ENCODE data around the gene ADGRB2. TPM values are rescaled to one million over a fixed set of nuclear protein-coding genes. Genes with fewer than 3 reads are reported as not detected.
"Not testable (repeated sequence)": the region's sequence is repeated elsewhere in the genome, so short reads cannot be mapped to it uniquely, and the experiment has no call there.

Gene ADGRB2
- total RNA-seq, 1 experiment from 2014 or later: 4.2 TPM

DNA sequence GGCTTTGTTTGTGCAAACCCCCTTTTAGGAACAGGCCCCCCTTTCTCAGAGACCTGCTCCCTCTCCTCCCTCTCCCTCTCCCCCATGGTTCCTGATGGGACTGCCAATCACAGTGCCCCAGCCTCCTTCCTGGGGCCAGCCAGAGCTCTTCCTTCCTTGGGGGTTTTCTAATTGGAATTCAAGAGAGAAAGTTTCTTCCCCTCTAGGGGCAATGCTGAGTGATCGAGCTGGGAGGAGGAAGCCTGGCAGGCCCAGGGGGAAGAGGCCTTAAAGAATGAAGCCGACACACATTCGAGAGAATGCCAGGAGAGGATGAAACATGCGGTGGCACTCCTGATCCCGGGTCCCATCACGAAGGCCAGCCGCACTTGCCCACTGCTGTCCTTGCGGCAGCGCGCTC lies 39.0 kb downstream of the ADGRB2 start:
- in situ Hi-C loops (cut with HindIII; ENCODE audit: low pct_unique_long_range_greater_than_20kb, low sequenced_read_pairs): no loop called here
- no peak for DNase-seq (ENCODE audit: low read depth, low spot score)

- peak; percentile 36 for DNase-seq (ENCODE audit: low read depth, low spot score)
- in situ Hi-C loops (cut with HindIII; ENCODE audit: low pct_unique_long_range_greater_than_20kb, low sequenced_read_pairs): no loop called here
Measured at GRCh38 chr1:31723828-31724359, 40.2 kb downstream of the ADGRB2 start.

DNA sequence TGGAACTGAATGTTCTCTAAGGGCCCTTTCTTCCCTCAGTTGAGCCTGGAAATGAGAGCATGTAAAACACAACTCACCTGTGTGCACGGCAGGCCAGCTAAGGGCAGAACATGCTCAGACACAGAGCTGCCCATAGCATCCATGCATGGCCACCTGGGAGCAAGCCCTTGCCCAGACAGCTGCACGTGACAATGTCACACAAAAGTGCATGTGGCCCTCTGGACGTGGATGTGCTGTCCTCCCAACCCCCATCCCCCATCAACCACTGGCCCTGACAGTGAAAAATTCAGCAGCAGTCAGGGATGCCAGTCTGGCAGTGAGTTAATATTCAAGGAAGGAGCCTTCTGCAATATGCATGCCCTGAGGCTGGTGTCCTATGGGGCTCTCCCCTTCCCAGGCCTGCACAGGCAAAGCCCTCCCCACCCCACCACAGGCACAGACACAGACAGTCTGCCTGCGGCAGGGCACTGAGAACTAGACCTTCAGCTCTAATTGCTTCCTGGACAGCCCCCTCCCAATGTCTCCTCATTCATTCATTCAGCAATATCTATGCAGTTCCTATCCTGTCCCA lies 45.7 kb downstream of the ADGRB2 start:
- in situ Hi-C loops (cut with HindIII; ENCODE audit: low pct_unique_long_range_greater_than_20kb, low sequenced_read_pairs): no loop called here
- no peak for DNase-seq (ENCODE audit: low read depth, low spot score)

GRCh38 chr1:31717341-31717740 lies 46.8 kb downstream of the ADGRB2 start:
- in situ Hi-C loops (cut with HindIII; ENCODE audit: low pct_unique_long_range_greater_than_20kb, low sequenced_read_pairs): no loop called here
- no peak for DNase-seq (ENCODE audit: low read depth, low spot score)

- DNase-seq (ENCODE audit: low read depth, low spot score): no peak
- in situ Hi-C loops (cut with HindIII; ENCODE audit: low pct_unique_long_range_greater_than_20kb, low sequenced_read_pairs): no loop called here
Measured at GRCh38 chr1:31715873-31716220, 48.3 kb downstream of the ADGRB2 start.

- in situ Hi-C loops (cut with HindIII; ENCODE audit: low pct_unique_long_range_greater_than_20kb, low sequenced_read_pairs): no loop called here
- DNase-seq (ENCODE audit: low read depth, low spot score): peak; percentile 89
Measured at GRCh38 chr1:31715087-31715872, 48.9 kb downstream of the ADGRB2 start.

GRCh38 chr1:31714442-31715086 lies 49.6 kb downstream of the ADGRB2 start:
- DNase-seq (ENCODE audit: low read depth, low spot score): peak; percentile 49
- in situ Hi-C loops (cut with HindIII; ENCODE audit: low pct_unique_long_range_greater_than_20kb, low sequenced_read_pairs): no loop called here

DNA sequence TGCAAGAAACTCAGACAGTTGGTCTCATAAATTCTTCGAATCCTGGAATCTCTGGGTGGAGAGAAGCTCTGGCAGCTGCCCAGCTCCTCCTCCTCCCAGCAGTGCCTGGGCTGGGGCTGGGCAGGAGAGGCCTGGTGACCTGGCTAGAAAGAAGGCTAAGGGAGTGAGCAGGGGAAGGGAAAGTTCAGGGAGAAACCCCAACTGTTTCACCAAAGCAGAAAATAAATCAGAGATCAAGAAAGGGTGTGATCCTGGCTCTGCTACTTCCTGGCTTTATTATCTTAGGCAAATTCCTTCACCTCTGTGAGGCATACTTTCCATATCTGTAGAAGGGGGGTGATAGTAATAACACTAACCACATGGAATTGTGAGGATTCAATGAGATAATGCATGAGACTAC lies 51.5 kb downstream of the ADGRB2 start:
- in situ Hi-C loops (cut with HindIII; ENCODE audit: low pct_unique_long_range_greater_than_20kb, low sequenced_read_pairs): no loop called here
- DNase-seq (ENCODE audit: low read depth, low spot score): no peak

- in situ Hi-C loops (cut with HindIII; ENCODE audit: low pct_unique_long_range_greater_than_20kb, low sequenced_read_pairs): no loop called here
- no peak for DNase-seq (ENCODE audit: low read depth, low spot score)
Measured at GRCh38 chr1:31712068-31712467, 52.1 kb downstream of the ADGRB2 start.

- in situ Hi-C loops (cut with HindIII; ENCODE audit: low pct_unique_long_range_greater_than_20kb, low sequenced_read_pairs): no loop called here
Measured at GRCh38 chr1:31708324-31708723, 55.8 kb downstream of the ADGRB2 start.

GRCh38 chr1:31707711-31708110 lies 56.4 kb downstream of the ADGRB2 start:
- DNase-seq (ENCODE audit: low read depth, low spot score): peak; percentile 73
- in situ Hi-C loops (cut with HindIII; ENCODE audit: low pct_unique_long_range_greater_than_20kb, low sequenced_read_pairs): no loop called here

More at GRCh38 chr1:31708324-31708723, 55.8 kb downstream of the ADGRB2 start:
- no peak for DNase-seq (ENCODE audit: low read depth, low spot score)

DNA sequence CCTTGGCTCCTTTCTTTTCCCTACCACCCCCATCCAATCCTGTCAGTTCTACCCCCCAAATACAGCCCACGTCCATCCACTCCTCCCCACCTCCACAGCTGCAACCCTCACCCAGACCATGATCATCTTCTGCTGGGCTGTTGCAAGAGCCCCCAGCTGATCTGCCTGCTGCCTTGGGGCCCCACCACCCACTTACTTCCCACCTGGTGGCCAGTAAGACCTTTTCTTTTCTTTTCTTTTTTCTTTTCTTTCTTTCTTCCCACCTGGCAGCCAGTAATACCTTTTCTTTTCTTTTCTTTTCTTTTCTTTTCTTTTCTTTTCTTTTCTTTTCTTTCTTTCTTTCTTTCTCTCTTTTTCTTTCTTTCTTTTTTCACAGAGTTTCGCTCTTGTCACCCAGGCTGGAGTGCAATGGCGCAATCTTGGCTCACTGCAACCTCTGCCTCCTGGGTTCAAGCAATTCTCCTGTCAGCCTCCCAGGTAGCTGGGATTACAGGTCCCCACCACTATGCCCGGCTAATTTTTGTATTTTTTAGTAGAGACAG lies 57.0 kb downstream of the ADGRB2 start:
- in situ Hi-C loops (cut with HindIII; ENCODE audit: low pct_unique_long_range_greater_than_20kb, low sequenced_read_pairs); DNase-seq (ENCODE audit: low read depth, low spot score): not testable (repeated sequence)

DNA sequence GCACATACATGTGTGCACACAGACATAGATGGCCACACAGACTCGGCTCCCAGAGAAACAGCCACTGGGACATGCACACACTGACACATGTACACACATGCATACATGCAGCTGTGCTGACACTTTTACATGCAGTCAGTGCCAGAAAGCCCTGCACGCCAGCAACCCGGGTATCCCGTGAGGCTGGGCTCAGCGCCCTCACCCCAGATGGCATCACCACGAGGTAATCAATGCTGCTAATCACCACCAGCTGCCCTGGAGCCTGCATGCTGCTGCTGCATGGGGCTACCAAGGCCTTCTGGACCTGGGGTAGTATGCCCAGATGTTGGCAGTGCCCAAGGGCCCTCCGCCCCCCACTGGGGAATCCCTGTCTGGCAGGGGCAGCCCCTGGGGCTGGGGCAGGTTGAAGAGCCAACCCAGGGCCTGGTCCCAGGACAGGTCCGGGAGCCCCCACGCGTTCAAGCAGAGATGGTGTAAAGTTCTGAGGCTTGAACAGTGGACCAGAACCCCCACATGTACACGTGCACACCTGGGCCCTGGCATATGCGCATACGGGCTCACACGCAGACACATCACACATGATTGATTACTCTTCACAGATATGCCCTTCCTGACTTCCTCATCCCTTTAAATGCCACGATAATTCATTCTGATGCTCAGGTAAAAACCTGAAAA lies 57.6 kb downstream of the ADGRB2 start:
- in situ Hi-C loops (cut with HindIII; ENCODE audit: low pct_unique_long_range_greater_than_20kb, low sequenced_read_pairs): no loop called here
- DNase-seq (ENCODE audit: low read depth, low spot score): no peak

DNA sequence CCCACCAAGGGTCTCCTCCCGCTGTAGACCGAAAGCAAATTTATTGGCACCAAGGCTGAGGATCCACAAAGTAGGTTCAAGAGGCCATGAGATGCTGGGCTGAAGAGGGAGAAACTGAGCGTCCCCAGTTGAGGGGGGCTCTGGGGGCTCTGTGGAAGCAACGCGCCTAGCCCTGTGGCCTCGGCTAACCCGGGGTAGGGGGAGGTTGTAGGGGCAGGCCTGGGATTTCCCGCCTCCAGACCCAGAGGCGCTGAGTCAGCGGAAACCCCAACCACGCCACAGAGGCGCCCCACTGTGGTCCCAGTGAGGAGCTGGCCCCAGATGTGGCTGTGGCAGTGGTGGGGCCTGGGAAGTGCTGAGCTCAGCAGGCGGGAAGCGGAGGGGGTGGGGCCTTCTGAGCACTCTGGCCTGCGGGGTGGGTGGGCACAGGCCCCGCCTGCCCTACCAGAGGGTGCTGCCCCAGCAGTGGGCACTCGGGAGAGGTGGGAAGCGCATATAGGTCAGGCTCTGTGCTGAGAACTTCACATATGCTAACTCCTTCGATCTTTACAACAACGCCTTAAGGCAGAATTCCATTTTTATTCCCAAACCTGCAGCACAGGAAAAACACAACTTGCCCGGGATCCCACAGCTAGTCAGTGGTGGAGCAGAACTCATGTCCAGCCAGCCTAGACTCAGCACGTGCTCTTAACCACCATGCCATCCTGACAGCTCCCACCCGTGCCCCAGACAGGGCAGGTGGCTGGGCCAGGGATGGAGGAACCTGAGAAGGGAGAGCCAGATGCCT lies 58.9 kb downstream of the ADGRB2 start:
- DNase-seq (ENCODE audit: low read depth, low spot score): peak; percentile 33

GRCh38 chr1:31704271-31705079 lies 59.7 kb downstream of the ADGRB2 start:
- in situ Hi-C loops (cut with HindIII; ENCODE audit: low pct_unique_long_range_greater_than_20kb, low sequenced_read_pairs): no loop called here
- no peak for DNase-seq (ENCODE audit: low read depth, low spot score)

More for the DNA sequence above, 58.9 kb downstream of the ADGRB2 start:
- in situ Hi-C loops (cut with HindIII; ENCODE audit: low pct_unique_long_range_greater_than_20kb, low sequenced_read_pairs): no loop called here

DNA sequence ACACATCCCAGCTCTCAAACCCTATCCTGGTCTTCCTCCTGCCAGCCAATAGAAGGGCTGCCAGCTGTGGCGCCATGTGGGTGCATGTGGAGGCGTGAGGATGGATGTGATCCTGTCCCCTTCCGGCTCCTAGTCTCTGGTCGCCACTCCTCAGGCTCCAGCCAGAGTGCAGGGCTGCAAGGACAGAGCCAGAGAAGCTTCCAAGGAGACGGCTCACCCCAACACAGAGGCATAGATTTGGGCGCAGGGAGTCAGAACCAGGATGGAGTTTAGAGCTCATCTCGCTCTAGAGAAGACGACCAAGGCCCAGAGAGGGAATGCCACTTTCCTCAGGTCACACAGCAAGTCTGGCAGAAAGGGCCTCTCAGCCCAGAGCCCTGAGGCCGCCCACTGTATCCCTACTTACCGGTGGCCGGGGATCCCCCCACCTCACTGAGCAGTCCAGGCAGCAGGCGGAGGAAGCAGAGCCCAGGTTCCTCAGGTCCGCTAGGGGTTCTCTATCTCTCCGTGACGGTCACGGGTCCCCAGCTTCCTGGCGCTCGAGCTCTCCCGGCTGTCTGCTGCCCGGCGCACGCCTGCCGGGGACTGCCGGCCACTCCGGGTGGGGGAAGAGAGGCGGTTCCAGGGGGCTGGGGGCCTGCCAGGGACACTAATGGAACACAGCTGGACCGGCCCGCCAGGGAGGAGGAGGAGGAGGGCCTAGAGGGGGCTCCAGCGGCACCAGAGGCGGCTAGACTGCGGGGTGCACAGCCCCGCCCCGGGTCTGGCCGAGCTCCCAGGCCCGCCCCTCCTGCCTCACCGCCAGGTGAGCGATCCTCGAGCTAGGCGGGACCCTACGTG lies 60.5 kb downstream of the ADGRB2 start, which contains the start of gene COL16A1:
COL16A1 (minus strand) TSS at position 587 of the 840 bp plus-strand sequence. CDS start 1,824 bp downstream, outside the sequence.
- in situ Hi-C loops (cut with HindIII; ENCODE audit: low pct_unique_long_range_greater_than_20kb, low sequenced_read_pairs): no loop called here
- no peak for DNase-seq (ENCODE audit: low read depth, low spot score)

Measured in SK-MEL-5 (cell line).